ENCODE data around the gene STRIT1.
"Not testable (repeated sequence)": the region's sequence is repeated elsewhere in the genome, so short reads cannot be mapped to it uniquely, and the experiment has no call there.

STRIT1 gene

GRCh38 chr3:155270485-155271342 is 22.8 kb downstream of the STRIT1 start:
- no peak for DNase-seq (ENCODE audit: low spot score)

- no peak for DNase-seq (ENCODE audit: low spot score)
Observed at GRCh38 chr3:155270063-155270462, 23.4 kb downstream of the STRIT1 start.

GRCh38 chr3:155262855-155263254 is 30.6 kb downstream of the STRIT1 start:
- DNase-seq (ENCODE audit: low spot score) = not testable (repeated sequence)

GRCh38 chr3:155262295-155262694 is 31.2 kb downstream of the STRIT1 start:
- no peak for DNase-seq (ENCODE audit: low spot score)

- DNase-seq (ENCODE audit: low spot score) = no peak
Observed at GRCh38 chr3:155254445-155254844, 39.0 kb downstream of the STRIT1 start.

GRCh38 chr3:155252535-155252934 is 40.9 kb downstream of the STRIT1 start:
- peak; percentile 11 for DNase-seq (ENCODE audit: low spot score)

- no peak for DNase-seq (ENCODE audit: low spot score)
Observed at GRCh38 chr3:155252021-155252420, 41.5 kb downstream of the STRIT1 start.

GRCh38 chr3:155248531-155249187 is 44.8 kb downstream of the STRIT1 start:
- no peak for DNase-seq (ENCODE audit: low spot score)

GRCh38 chr3:155244699-155245098 is 48.8 kb downstream of the STRIT1 start:
- no peak for DNase-seq (ENCODE audit: low spot score)

GRCh38 chr3:155244216-155244615 is 49.3 kb downstream of the STRIT1 start:
- DNase-seq (ENCODE audit: low spot score) = no peak

- DNase-seq (ENCODE audit: low spot score) = no peak
Observed at GRCh38 chr3:155243512-155243921, 50.0 kb downstream of the STRIT1 start.

- DNase-seq (ENCODE audit: low spot score) = no peak
Observed at GRCh38 chr3:155242342-155242741, 51.1 kb downstream of the STRIT1 start.

- no peak for DNase-seq (ENCODE audit: low spot score)
Observed at GRCh38 chr3:155241579-155241978, 51.9 kb downstream of the STRIT1 start.

All from LoVo (cell line).